K562 (cell line): ENCODE measurements around the gene PCBP2. TPM values are rescaled to one million over a fixed set of nuclear protein-coding genes. Genes with fewer than 3 reads are reported as not detected.

Experiments used
- BRD4 ChIP-seq: fragments of 200-600 bp; sonication (generic); IDR thresholded peaks from 2 replicates; pipeline ENCODE4 v1.6.1; 2017; ENCODE audit warnings: inconsistent platforms
- CREB5 ChIP-seq: fragments of 250-450 bp; sonication (Bioruptor Pico); IDR thresholded peaks from 2 replicates; pipeline ENCODE4 v1.5.0; 2020; ENCODE audit warnings: mild to moderate bottlenecking
- CTCFL ChIP-seq: IDR thresholded peaks from 2 replicates; pipeline ENCODE4 v1.6.1; 2011; ENCODE audit warnings: borderline replicate concordance, low read depth, mild to moderate bottlenecking, moderate library complexity, low read length; ENCODE audit not compliant: insufficient read depth, poor library complexity, severe bottlenecking
- DNMT1 ChIP-seq: fragments of 450-650 bp; IDR thresholded peaks from 2 replicates; pipeline ENCODE4 v1.6.1; 2016; ENCODE audit warnings: antibody characterized with exemption, mild to moderate bottlenecking
- E4F1 ChIP-seq: fragments of 250-450 bp; sonication (Bioruptor Pico); IDR thresholded peaks from 2 replicates; pipeline ENCODE4 v1.5.0; 2021; ENCODE audit warnings: mild to moderate bottlenecking, borderline replicate concordance
- EZH2 ChIP-seq: IDR thresholded peaks from 2 replicates; pipeline ENCODE4 v1.6.1; 2012; ENCODE audit warnings: low read depth, mild to moderate bottlenecking, inconsistent platforms, low read length, borderline replicate concordance
- GATA2 ChIP-seq: sonication (generic); formaldehyde crosslinking; IDR thresholded peaks from 2 replicates; pipeline ENCODE4 v1.4.0; 2020; ENCODE audit warnings: mild to moderate bottlenecking, missing genetic modification reagents
- HDAC2 ChIP-seq: fragments of 450-650 bp; IDR thresholded peaks from 2 replicates; pipeline ENCODE4 v1.6.1; 2016; ENCODE audit warnings: mild to moderate bottlenecking
- HIVEP1 ChIP-seq: fragments of 250-450 bp; sonication (Bioruptor Pico); IDR thresholded peaks from 2 replicates; pipeline ENCODE4 v1.4.0; 2020; ENCODE audit warnings: mild to moderate bottlenecking
- ILF3 ChIP-seq: fragments of 450-650 bp; IDR thresholded peaks from 2 replicates; pipeline ENCODE4 v1.6.1; 2018; ENCODE audit warnings: antibody characterized with exemption, mild to moderate bottlenecking, moderate library complexity, borderline replicate concordance
- ILK ChIP-seq: fragments of 450-650 bp; IDR thresholded peaks from 2 replicates; pipeline ENCODE4 v1.6.1; 2016; ENCODE audit warnings: missing genetic modification characterization, low read depth, mild to moderate bottlenecking, missing compliant biosample characterization, moderate library complexity, borderline replicate concordance
- LEF1 ChIP-seq: fragments of 450-650 bp; IDR thresholded peaks from 2 replicates; pipeline ENCODE4 v1.6.1; 2016; ENCODE audit warnings: mild to moderate bottlenecking
- MXI1 ChIP-seq: IDR thresholded peaks from 2 replicates; pipeline ENCODE4 v1.6.1; 2011; ENCODE audit warnings: low read depth, mild to moderate bottlenecking, improper control_type of control experiment, low read length
- RBFOX2 ChIP-seq: fragments of 200-400 bp; formaldehyde crosslinking; IDR thresholded peaks from 2 replicates; pipeline ENCODE4 v1.6.1; 2017; ENCODE audit warnings: low read depth, mild to moderate bottlenecking, low read length, moderate library complexity
- SMAD1 ChIP-seq: fragments of 150-350 bp; IDR thresholded peaks from 2 replicates; pipeline ENCODE4 v1.6.1; 2014; ENCODE audit warnings: low read length, low read depth; ENCODE audit not compliant: partially characterized antibody
- ZNF239 ChIP-seq: fragments of 250-450 bp; sonication (Bioruptor Pico); IDR thresholded peaks from 2 replicates; pipeline ENCODE4 v1.4.0; 2020; ENCODE audit warnings: mild to moderate bottlenecking
- polyA plus RNA-seq, 8 experiments: library from polyadenylated mRNA; depleted of rRNA in 4 of 8; stranded (reverse) in 5 of 8; unstranded in 3 of 8; fragments of >200 nt; fragmentation: Nextera tagmentation in 2 of 8; fragmentation: Illumina TruSeq in 1 of 8; extraction: Ambion mirVana in 2 of 8; extraction: Trizol in 1 of 8; gene quantifications; 2 replicates each; pipeline versions ENCODE4 v1.2.1 to v1.2.3, GENCODE V29; 2011 to 2014; ENCODE audit warnings: inconsistent platforms in 1 of 8, missing spikeins in 1 of 8
- total RNA-seq, 7 experiments: library from RNA; depleted of rRNA in 6 of 7; stranded (reverse); fragments of >200 nt in 6 of 7; fragmentation: Illumina TruSeq in 2 of 7; extraction: Trizol in 2 of 7; gene quantifications; 2 replicates each; pipeline versions ENCODE4 v1.2.1 to v1.2.3, GENCODE V29; 2011 to 2021; ENCODE audit warnings: low replicate concordance in 1 of 7
- TF ChIP-seq, protein P1 (sequence below), 2 experiments: fragments of 200-800 bp in 1 of 2; sonication (Bioruptor generic) in 1 of 2; sonication (generic) in 1 of 2; formaldehyde crosslinking in 1 of 2; IDR thresholded peaks in 1 of 2; conservative IDR thresholded peaks in 1 of 2; 2 replicates each; pipeline versions ENCODE4 v1.5.0 to v1.6.1; 2016 to 2020; ENCODE audit warnings: missing compliant biosample characterization in 1 of 2, missing genetic modification characterization in 1 of 2, missing genetic modification reagents in 1 of 2
- TF ChIP-seq, protein P2 (sequence below): fragments of 450-650 bp; formaldehyde crosslinking; IDR thresholded peaks from 2 replicates; pipeline ENCODE4 v1.4.0; 2022; ENCODE audit warnings: missing genetic modification characterization

Gene PCBP2
- total and polyA plus RNA-seq, 9 of the 15 experiments (the other 6 are each of a cell fraction or from before 2014, with no cell fraction given): 137 to 831 (median 328) TPM

GRCh38 chr12:53441040-53441833 is 10.7 kb upstream of the PCBP2 start, which contains the start of gene PRR13 (continued):
- TF ChIP-seq MXI1: 0 out of 2 replicates have a peak, but pooled peaks have one; percentile 19
- no peak for TF ChIP-seq EZH2
- peak; percentile 51; the same call in 1 of the 2 replicates for TF ChIP-seq E4F1 (CRISPR knock-in tag)
- no peak for TF ChIP-seq GATA2
- TF ChIP-seq DNMT1: no peak
- TF ChIP-seq HDAC2: peak; percentile 83
- TF ChIP-seq ZNF239: no peak
- TF ChIP-seq RBFOX2: peak; percentile 83
- no peak for TF ChIP-seq BRD4
- TF ChIP-seq CREB5 (CRISPR knock-in tag): no peak
- TF ChIP-seq, protein P1, sequence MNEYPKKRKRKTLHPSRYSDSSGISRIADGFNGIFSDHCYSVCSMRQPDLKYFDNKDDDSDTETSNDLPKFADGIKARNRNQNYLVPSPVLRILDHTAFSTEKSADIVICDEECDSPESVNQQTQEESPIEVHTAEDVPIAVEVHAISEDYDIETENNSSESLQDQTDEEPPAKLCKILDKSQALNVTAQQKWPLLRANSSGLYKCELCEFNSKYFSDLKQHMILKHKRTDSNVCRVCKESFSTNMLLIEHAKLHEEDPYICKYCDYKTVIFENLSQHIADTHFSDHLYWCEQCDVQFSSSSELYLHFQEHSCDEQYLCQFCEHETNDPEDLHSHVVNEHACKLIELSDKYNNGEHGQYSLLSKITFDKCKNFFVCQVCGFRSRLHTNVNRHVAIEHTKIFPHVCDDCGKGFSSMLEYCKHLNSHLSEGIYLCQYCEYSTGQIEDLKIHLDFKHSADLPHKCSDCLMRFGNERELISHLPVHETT (CRISPR knock-in tag; conservative IDR thresholded peaks at IDR 0.05 in 1 of 2, IDR thresholded peaks at IDR 0.05 in 1 of 2): peak in 1 of 2 experiments; percentile 70; a peak in 1 of 4 replicates
- peak; percentile 43; the same call in 1 of the 2 replicates for TF ChIP-seq LEF1
- TF ChIP-seq ILF3: no peak
- TF ChIP-seq, protein P2, sequence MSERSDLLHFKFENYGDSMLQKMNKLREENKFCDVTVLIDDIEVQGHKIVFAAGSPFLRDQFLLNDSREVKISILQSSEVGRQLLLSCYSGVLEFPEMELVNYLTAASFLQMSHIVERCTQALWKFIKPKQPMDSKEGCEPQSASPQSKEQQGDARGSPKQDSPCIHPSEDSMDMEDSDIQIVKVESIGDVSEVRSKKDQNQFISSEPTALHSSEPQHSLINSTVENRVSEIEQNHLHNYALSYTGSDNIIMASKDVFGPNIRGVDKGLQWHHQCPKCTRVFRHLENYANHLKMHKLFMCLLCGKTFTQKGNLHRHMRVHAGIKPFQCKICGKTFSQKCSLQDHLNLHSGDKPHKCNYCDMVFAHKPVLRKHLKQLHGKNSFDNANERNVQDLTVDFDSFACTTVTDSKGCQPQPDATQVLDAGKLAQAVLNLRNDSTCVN (CRISPR knock-in tag): no peak
- no peak for TF ChIP-seq SMAD1
- TF ChIP-seq ILK: no peak
- TF ChIP-seq HIVEP1: no peak
- TF ChIP-seq CTCFL: no peak
